GM23338 (cell line): ENCODE results near the gene SPG7. TPM values are rescaled to one million over a fixed set of nuclear protein-coding genes. Genes with fewer than 3 reads are reported as not detected.
A peak's percentile ranks its signal among the peaks of the same experiment; 100 is the strongest.

Source experiments
- ATAC-seq: fragments of 200-7000 bp; cut with Tn5 transposase; 3 replicates; pipeline ENCODE4 v1.9.1; 2020
- DNase-seq: peaks from one replicate; pipeline ENCODE4 v3.0.0-alpha.2; 2015; ENCODE audit warnings: low spot score
- H2AFZ ChIP-seq: fragments of 200-600 bp; sonication (generic); 2 replicates; pipeline ENCODE4 v1.8.0; 2016; ENCODE audit warnings: antibody characterized with exemption, mild to moderate bottlenecking, moderate library complexity
- H3F3A ChIP-seq: fragments of 200-600 bp; sonication (generic); replicated peaks from 2 replicates; pipeline ENCODE4 v1.8.0; 2017; ENCODE audit warnings: antibody characterized with exemption, mixed run types, low read depth
- H3K27ac ChIP-seq: fragments of 200-600 bp; sonication (generic); 2 replicates; pipeline ENCODE4 v1.6.1; 2016; ENCODE audit warnings: low read depth
- H3K27me3 ChIP-seq: fragments of 200-600 bp; sonication (generic); 2 replicates; pipeline ENCODE4 v1.8.0; 2016; ENCODE audit warnings: mild to moderate bottlenecking, mixed run types, moderate library complexity; ENCODE audit not compliant: insufficient read depth
- H3K36me3 ChIP-seq: fragments of 200-600 bp; sonication (generic); 2 replicates; pipeline ENCODE4 v1.8.0; 2016; ENCODE audit warnings: mild to moderate bottlenecking; ENCODE audit not compliant: insufficient read depth
- H3K4me1 ChIP-seq: fragments of 200-600 bp; sonication (generic); 2 replicates; pipeline ENCODE4 v1.8.0; 2016; ENCODE audit warnings: mild to moderate bottlenecking, moderate library complexity; ENCODE audit not compliant: insufficient read depth
- H3K4me2 ChIP-seq: fragments of 200-600 bp; sonication (generic); 2 replicates; pipeline ENCODE4 v1.7.1; 2017; ENCODE audit warnings: mixed run types
- H3K4me3 ChIP-seq: fragments of 200-600 bp; sonication (generic); 2 replicates; pipeline ENCODE4 v1.6.1; 2016; ENCODE audit warnings: mixed run types
- H3K79me2 ChIP-seq: fragments of 200-600 bp; sonication (generic); replicated peaks from 2 replicates; pipeline ENCODE4 v1.8.0; 2017; ENCODE audit warnings: mild to moderate bottlenecking; ENCODE audit not compliant: insufficient read depth
- H3K9me2 ChIP-seq: fragments of 200-600 bp; sonication (generic); 2 replicates; pipeline ENCODE4 v1.8.0; 2017; ENCODE audit not compliant: insufficient read depth
- H4K20me1 ChIP-seq: fragments of 200-600 bp; sonication (generic); replicated peaks from 2 replicates; pipeline ENCODE4 v1.8.0; 2017; ENCODE audit warnings: mild to moderate bottlenecking; ENCODE audit not compliant: insufficient read depth
- H3K27ac Mint-ChIP-seq: 2 replicates; pipeline ENCODE4 v1.8.0; 2020; ENCODE audit warnings: inconsistent platforms, mild to moderate bottlenecking, moderate library complexity, mixed read lengths
- H3K27me3 Mint-ChIP-seq: 3 replicates; pipeline ENCODE4 v1.8.0; 2022; ENCODE audit warnings: low read depth, mild to moderate bottlenecking, moderate library complexity, mixed read lengths, inconsistent platforms; ENCODE audit not compliant: insufficient read depth, poor library complexity
- H3K36me3 Mint-ChIP-seq: 3 replicates; pipeline ENCODE4 v1.8.0; 2021; ENCODE audit warnings: low read depth, mild to moderate bottlenecking, inconsistent platforms, moderate library complexity, mixed read lengths
- H3K4me1 Mint-ChIP-seq: 3 replicates; pipeline ENCODE4 v1.8.0; 2020; ENCODE audit warnings: mild to moderate bottlenecking, inconsistent platforms, mixed read lengths
- H3K4me3 Mint-ChIP-seq: 3 replicates; pipeline ENCODE4 v1.8.0; 2021; ENCODE audit warnings: moderate library complexity, mild to moderate bottlenecking, inconsistent platforms, mixed read lengths
- H3K9me3 Mint-ChIP-seq: 3 replicates; pipeline ENCODE4 v1.8.0; 2020; ENCODE audit warnings: moderate library complexity, mild to moderate bottlenecking, inconsistent platforms, mixed read lengths
- CREB1 ChIP-seq: fragments of 250-450 bp; sonication (Bioruptor Pico); IDR thresholded peaks from 2 replicates; pipeline ENCODE4 v1.5.0; 2020; ENCODE audit warnings: low read depth, mild to moderate bottlenecking, moderate library complexity
- ETS1 ChIP-seq: IDR thresholded peaks from 2 replicates; pipeline ENCODE4 v1.6.1; 2016; ENCODE audit warnings: antibody characterized with exemption
- EZH2phosphoT487 ChIP-seq: fragments of 200-600 bp; sonication (generic); IDR thresholded peaks from one replicate; pipeline ENCODE4 v1.8.1; 2018; ENCODE audit warnings: antibody characterized with exemption; ENCODE audit not compliant: unreplicated experiment
- JUNB ChIP-seq: IDR thresholded peaks from one replicate; pipeline ENCODE4 v1.6.1; 2016; ENCODE audit warnings: antibody characterized with exemption; ENCODE audit not compliant: unreplicated experiment
- POLR2AphosphoS5 ChIP-seq: IDR thresholded peaks from 2 replicates; pipeline ENCODE4 v1.6.1; 2016; ENCODE audit warnings: antibody characterized with exemption, low read depth
- ZNF331 ChIP-seq: fragments of 250-450 bp; sonication (Bioruptor Pico); IDR thresholded peaks from 2 replicates; pipeline ENCODE4 v1.5.0; 2020; ENCODE audit warnings: low read depth, mild to moderate bottlenecking, moderate library complexity
- ZNF462 ChIP-seq: fragments of 250-450 bp; sonication (Bioruptor Pico); IDR thresholded peaks from 2 replicates; pipeline ENCODE4 v1.5.0; 2020; ENCODE audit warnings: mild to moderate bottlenecking, moderate library complexity
- polyA plus RNA-seq: library from polyadenylated mRNA; unstranded; fragments of >200 nt; fragmentation: Nextera tagmentation; extraction: Ambion mirVana; gene quantifications from 2 replicates; pipeline ENCODE4 v1.2.1, GENCODE V29; 2016
- total RNA-seq: library from RNA; depleted of rRNA; stranded (reverse); fragments of >200 nt; shearing (Covaris generic); gene quantifications from 2 replicates; pipeline ENCODE4 v1.2.3, GENCODE V29; 2014
- TF ChIP-seq, protein P1 (sequence below): IDR thresholded peaks from one replicate; pipeline ENCODE4 v1.6.1; 2018; ENCODE audit warnings: antibody characterized with exemption; ENCODE audit not compliant: unreplicated experiment

Gene SPG7
- total and polyA plus RNA-seq, 2 experiments from 2014 or later: 77.1 to 267 TPM

- Mint-ChIP-seq H3K36me3 (peaks cover 8% of the 10 kb centered on the region), H3K27me3 (peaks cover 11% of the 10 kb centered on the region), H3K9me3 (no peaks in the 10 kb centered on the region; the same call in 2 of the 3 replicates), H3K4me3 (no peak overlapping the region; the same call in 2 of the 3 replicates), H3K4me1 (peaks cover 58% of the 10 kb centered on the region), H3K27ac (no peak overlapping the region; the same call in 1 of the 2 replicates)
- 0 out of 2 replicates have a peak, but pooled peaks cover 3% of the 10 kb centered on the region for H3K36me3 ChIP-seq
- peaks cover 97% of the 10 kb centered on the region for H4K20me1 ChIP-seq
- no peak overlapping the region for H2AFZ ChIP-seq
- DNase-seq (no peak), ATAC-seq (no peak)
- H3K27me3 ChIP-seq: no peaks in the 10 kb centered on the region
- H3K27ac ChIP-seq: no peak overlapping the region
- TF ChIP-seq EZH2phosphoT487: no peak
- no peak for TF ChIP-seq ZNF331
- TF ChIP-seq ETS1: no peak
- no peaks in the 10 kb centered on the region for H3K9me2 ChIP-seq
- peaks cover 100% of the 10 kb centered on the region for H3K79me2 ChIP-seq
- no peak overlapping the region for H3K4me2 ChIP-seq
- peaks cover 6% of the 10 kb centered on the region; the same call in 1 of the 2 replicates for H3F3A ChIP-seq
- no peak overlapping the region for H3K4me3 ChIP-seq
- peaks cover 57% of the 10 kb centered on the region for H3K4me1 ChIP-seq
Observed at GRCh38 chr16:89473791-89474414, 34.3 kb upstream of the SPG7 start.

DNA sequence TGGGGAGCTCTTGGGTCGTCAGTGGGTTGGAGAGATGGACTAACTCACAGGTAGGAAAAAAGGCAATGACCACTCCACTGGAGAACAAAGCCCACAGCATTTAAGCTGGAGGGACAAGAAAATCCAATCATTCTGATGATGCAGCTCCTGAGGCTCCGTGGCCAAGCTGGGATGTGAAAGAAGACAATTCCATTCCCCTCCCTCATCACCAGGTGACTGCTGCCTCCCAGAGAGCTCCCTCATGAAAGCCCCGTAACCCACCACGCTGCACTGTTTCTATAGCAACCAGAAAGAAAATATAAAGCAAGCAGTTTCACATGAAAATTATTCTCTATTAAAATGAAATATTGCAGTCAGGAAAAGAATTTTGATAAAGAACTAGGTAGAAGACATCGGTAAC is 33.1 kb upstream of the SPG7 start:
- Histone ChIP-seq H3K79me2 (peaks cover 100% of the 10 kb centered on the region), H2AFZ (no peak overlapping the region), H3K27me3 (no peaks in the 10 kb centered on the region), H4K20me1 (peaks cover 100% of the 10 kb centered on the region), H3F3A (peaks cover 6% of the 10 kb centered on the region; the same call in 1 of the 2 replicates), H3K4me3 (no peak overlapping the region), H3K36me3 (no peaks in the 10 kb centered on the region), H3K9me2 (no peaks in the 10 kb centered on the region), H3K4me1 (peaks cover 60% of the 10 kb centered on the region), H3K4me2 (peak overlapping the region; percentile 50), H3K27ac (no peak overlapping the region)
- Mint-ChIP-seq H3K27me3 (peaks cover 11% of the 10 kb centered on the region), H3K27ac (no peak overlapping the region), H3K9me3 (no peaks in the 10 kb centered on the region; the same call in 2 of the 3 replicates), H3K4me3 (no peak overlapping the region), H3K4me1 (peaks cover 61% of the 10 kb centered on the region), H3K36me3 (peaks cover 5% of the 10 kb centered on the region)
- ATAC-seq: peak; percentile 33
- peak; percentile 62 for DNase-seq
- TF ChIP-seq ETS1: no peak
- TF ChIP-seq CREB1 (CRISPR knock-in tag): no peak
- TF ChIP-seq ZNF331: no peak
- TF ChIP-seq JUNB: no peak
- no peak for TF ChIP-seq EZH2phosphoT487
- TF ChIP-seq ZNF462: no peak
- no peak for TF ChIP-seq POLR2AphosphoS5
- TF ChIP-seq, protein P1, sequence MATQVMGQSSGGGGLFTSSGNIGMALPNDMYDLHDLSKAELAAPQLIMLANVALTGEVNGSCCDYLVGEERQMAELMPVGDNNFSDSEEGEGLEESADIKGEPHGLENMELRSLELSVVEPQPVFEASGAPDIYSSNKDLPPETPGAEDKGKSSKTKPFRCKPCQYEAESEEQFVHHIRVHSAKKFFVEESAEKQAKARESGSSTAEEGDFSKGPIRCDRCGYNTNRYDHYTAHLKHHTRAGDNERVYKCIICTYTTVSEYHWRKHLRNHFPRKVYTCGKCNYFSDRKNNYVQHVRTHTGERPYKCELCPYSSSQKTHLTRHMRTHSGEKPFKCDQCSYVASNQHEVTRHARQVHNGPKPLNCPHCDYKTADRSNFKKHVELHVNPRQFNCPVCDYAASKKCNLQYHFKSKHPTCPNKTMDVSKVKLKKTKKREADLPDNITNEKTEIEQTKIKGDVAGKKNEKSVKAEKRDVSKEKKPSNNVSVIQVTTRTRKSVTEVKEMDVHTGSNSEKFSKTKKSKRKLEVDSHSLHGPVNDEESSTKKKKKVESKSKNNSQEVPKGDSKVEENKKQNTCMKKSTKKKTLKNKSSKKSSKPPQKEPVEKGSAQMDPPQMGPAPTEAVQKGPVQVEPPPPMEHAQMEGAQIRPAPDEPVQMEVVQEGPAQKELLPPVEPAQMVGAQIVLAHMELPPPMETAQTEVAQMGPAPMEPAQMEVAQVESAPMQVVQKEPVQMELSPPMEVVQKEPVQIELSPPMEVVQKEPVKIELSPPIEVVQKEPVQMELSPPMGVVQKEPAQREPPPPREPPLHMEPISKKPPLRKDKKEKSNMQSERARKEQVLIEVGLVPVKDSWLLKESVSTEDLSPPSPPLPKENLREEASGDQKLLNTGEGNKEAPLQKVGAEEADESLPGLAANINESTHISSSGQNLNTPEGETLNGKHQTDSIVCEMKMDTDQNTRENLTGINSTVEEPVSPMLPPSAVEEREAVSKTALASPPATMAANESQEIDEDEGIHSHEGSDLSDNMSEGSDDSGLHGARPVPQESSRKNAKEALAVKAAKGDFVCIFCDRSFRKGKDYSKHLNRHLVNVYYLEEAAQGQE: no peak
